K562 (cell line): Measurements from ENCODE around the gene CHN1. TPM values are rescaled to one million over a fixed set of nuclear protein-coding genes. Genes with fewer than 3 reads are reported as not detected.

Experiments used
- ATAC-seq: fragments of 200-7000 bp; cut with Tn5 transposase; 3 replicates; pipeline ENCODE4 v1.9.1; 2020; ENCODE audit warnings: moderate library complexity
- BruUV-seq: library from RNA; stranded (reverse); fragments of 400-500 nt; replicated peaks from 2 replicates; lab custom pipeline; 2021; lab: Mats Ljungman, UMichigan
- CTCF ChIA-PET: fragments of 300-600 bp; formaldehyde crosslinking; extraction: SDS; loops from one replicate; lab custom pipeline; 2021; ENCODE audit warnings: low intra/inter-chr PET ratio; lab: Yijun Ruan, JAX
- POLR2A ChIA-PET: fragments of 300-600, 350-650 bp; sonication (Branson Sonifier 250); formaldehyde crosslinking; extraction: SDS; loops from one replicate; lab custom pipeline; 2021; ENCODE audit warnings: antibody characterized with exemption, inconsistent platforms; lab: Yijun Ruan, JAX
- DNase-seq, 4 experiments: peaks; one replicate each; pipeline versions ENCODE4 v3.0.0 to v3.0.0-alpha.2; 2011 to 2018; ENCODE audit warnings: low spot score in 3 of 4, mixed read lengths in 3 of 4; ENCODE audit errors: extremely low read depth in 1 of 4
- FAIRE-seq: peaks from 2 replicates; lab custom pipeline; 2011; peaks lifted over from hg19 to GRCh38; lab: Jason Lieb, UNC
- H2AFZ ChIP-seq: 2 replicates; pipeline ENCODE4 v1.6.0; 2011; ENCODE audit warnings: low read depth, low read length, control low read depth, inconsistent platforms
- H3K27ac ChIP-seq: fragments of 200-600 bp; 3 replicates; pipeline ENCODE4 v1.8.0; 2011; ENCODE audit warnings: low read depth, mild to moderate bottlenecking, control low read depth, inconsistent platforms, low read length, moderate library complexity, mixed read lengths; ENCODE audit errors: extremely low read depth
- H3K27me3 ChIP-seq, 2 experiments: fragments of 300-600 bp in 1 of 2; 2 replicates in 1 of 2; 3 replicates in 1 of 2; pipeline versions ENCODE4 v1.6.0 to v1.8.0; 2011; ENCODE audit warnings: inconsistent platforms in 2 of 2, low read length in 2 of 2, mild to moderate bottlenecking in 1 of 2, mixed read lengths in 1 of 2, moderate library complexity in 1 of 2; ENCODE audit not compliant: control insufficient read depth in 2 of 2, insufficient read depth in 2 of 2
- H3K36me3 ChIP-seq: fragments of 300-600 bp; 3 replicates; pipeline ENCODE4 v1.8.0; 2011; ENCODE audit warnings: mild to moderate bottlenecking, low read length, inconsistent platforms; ENCODE audit not compliant: control insufficient read depth, insufficient read depth
- H3K4me1 ChIP-seq, 2 experiments: fragments of 200-600 bp in 1 of 2; replicated peaks in 1 of 2; 2 replicates in 1 of 2; 3 replicates in 1 of 2; pipeline versions ENCODE4 v1.5.1 to v1.8.0; 2011; ENCODE audit warnings: inconsistent platforms in 2 of 2, low read length in 2 of 2, mild to moderate bottlenecking in 1 of 2, mixed read lengths in 1 of 2, moderate library complexity in 1 of 2; ENCODE audit not compliant: control insufficient read depth in 2 of 2, insufficient read depth in 2 of 2
- H3K4me2 ChIP-seq: 2 replicates; pipeline ENCODE4 v1.6.1; 2011; ENCODE audit warnings: low read length, control low read depth, inconsistent platforms, mixed read lengths; ENCODE audit not compliant: insufficient read depth
- H3K4me3 ChIP-seq: fragments of 200-600 bp; sonication (generic), shearing (Covaris generic); 2 replicates; pipeline ENCODE4 v1.5.1; 2016; ENCODE audit warnings: control low read depth, inconsistent platforms
- H3K79me2 ChIP-seq: fragments of 200-600 bp; 3 replicates; pipeline ENCODE4 v1.8.0; 2011; ENCODE audit warnings: low read length, inconsistent platforms; ENCODE audit not compliant: control insufficient read depth, insufficient read depth
- H3K9ac ChIP-seq, 2 experiments: 2 replicates each; pipeline versions ENCODE4 v1.6.0 to v1.6.1; 2011; ENCODE audit warnings: low read depth in 2 of 2, low read length in 2 of 2, control low read depth in 1 of 2, inconsistent platforms in 1 of 2, mild to moderate bottlenecking in 1 of 2, mixed read lengths in 1 of 2; ENCODE audit not compliant: insufficient read depth in 1 of 2
- H3K9me1 ChIP-seq: one replicate; pipeline ENCODE4 v1.6.0; 2011; ENCODE audit warnings: inconsistent platforms, mild to moderate bottlenecking, low read length, moderate library complexity; ENCODE audit not compliant: control insufficient read depth, insufficient read depth
- H3K9me3 ChIP-seq: replicated peaks from 2 replicates; pipeline ENCODE4 v1.5.1; 2011; ENCODE audit warnings: low read depth, low read length, inconsistent platforms; ENCODE audit not compliant: control insufficient read depth, insufficient read depth
- H4K20me1 ChIP-seq: replicated peaks from 2 replicates; pipeline ENCODE4 v1.6.1; 2011; ENCODE audit warnings: low read length, inconsistent platforms, mixed read lengths; ENCODE audit not compliant: control insufficient read depth, insufficient read depth
- CHD2 ChIP-seq: IDR thresholded peaks from 2 replicates; pipeline ENCODE4 v1.6.1; 2011; ENCODE audit warnings: low read depth, low read length
- GABPA ChIP-seq: fragments of 200-800 bp; sonication (Bioruptor generic); conservative IDR thresholded peaks from 2 replicates; pipeline ENCODE4 v1.6.1; 2016; ENCODE audit warnings: low read depth, missing genetic modification characterization, missing compliant biosample characterization
- HMG20B ChIP-seq: fragments of 250-450 bp; sonication (Bioruptor Pico); IDR thresholded peaks from 2 replicates; pipeline ENCODE4 v1.5.0; 2021; ENCODE audit warnings: mild to moderate bottlenecking
- NFRKB ChIP-seq: fragments of 450-650 bp; IDR thresholded peaks from 2 replicates; pipeline ENCODE4 v1.6.1; 2016; ENCODE audit warnings: low read depth
- SRSF7 ChIP-seq: fragments of 200-400 bp; formaldehyde crosslinking; optimal IDR thresholded peaks from 2 replicates; pipeline ENCODE3; 2017; ENCODE audit warnings: mild to moderate bottlenecking, low read depth, low read length
- ZFP1 ChIP-seq: fragments of 450-650 bp; formaldehyde crosslinking; IDR thresholded peaks from 2 replicates; pipeline ENCODE4 v1.4.0; 2020; ENCODE audit warnings: mild to moderate bottlenecking, mixed read lengths
- WGBS: fragments of 100-300 bp; shearing (Covaris generic); methylation state at CpG from one replicate; pipeline ENCODE4 v1.1.6; 2016; ENCODE audit warnings: low coverage, mixed read lengths; ENCODE audit not compliant: insufficient coverage; ENCODE audit errors: missing lambda C conversion rate; 5-methylcytosine and 5-hydroxymethylcytosine counted together
- in situ Hi-C: fragments of 300-500 bp; cut with MboI; formaldehyde crosslinking; loops from 4 replicates; pipeline ENCODE4 v1.15.0; 2018; ENCODE audit warnings: inconsistent platforms, mixed read lengths
- intact Hi-C: fragments of 100-400 bp; cut with micrococcal nuclease; formaldehyde crosslinking; loops from 2 replicates; pipeline ENCODE4 v1.14.2; 2022
- polyA plus RNA-seq, 8 experiments: library from polyadenylated mRNA; depleted of rRNA in 4 of 8; stranded (reverse) in 5 of 8; unstranded in 3 of 8; fragments of >200 nt; fragmentation: Nextera tagmentation in 2 of 8; fragmentation: Illumina TruSeq in 1 of 8; extraction: Ambion mirVana in 2 of 8; extraction: Trizol in 1 of 8; gene quantifications; 2 replicates each; pipeline versions ENCODE4 v1.2.1 to v1.2.3, GENCODE V29; 2011 to 2014; ENCODE audit warnings: inconsistent platforms in 1 of 8, missing spikeins in 1 of 8
- total RNA-seq, 7 experiments: library from RNA; depleted of rRNA in 6 of 7; stranded (reverse); fragments of >200 nt in 6 of 7; fragmentation: Illumina TruSeq in 2 of 7; extraction: Trizol in 2 of 7; gene quantifications; 2 replicates each; pipeline versions ENCODE4 v1.2.1 to v1.2.3, GENCODE V29; 2011 to 2021; ENCODE audit warnings: low replicate concordance in 1 of 7

Gene CHN1
- total and polyA plus RNA-seq, 9 of the 15 experiments (the other 6 are each of a cell fraction or from before 2014, with no cell fraction given): 0.17 to 2.0 (median 0.87) TPM

- Histone ChIP-seq H3K4me2 (no peak overlapping the region), H3K27ac (no peak overlapping the region), H3K4me3 (no peak overlapping the region), H3K9ac (no peak overlapping the region), H3K79me2 (no peaks in the 10 kb centered on the region), H3K27me3 (no peaks in the 10 kb centered on the region; a peak in 2 of 5 replicates), H3K4me1 (no peaks in the 10 kb centered on the region), H3K9me3 (no peaks in the 10 kb centered on the region), H3K9me1 (peaks cover 3% of the 10 kb centered on the region), H2AFZ (no peak overlapping the region), H4K20me1 (no peaks in the 10 kb centered on the region), H3K36me3 (no peaks in the 10 kb centered on the region)
- 0% methylated on average over 1 of the region's 1 CpG for WGBS
- ChIA-PET CTCF (no interaction called here), POLR2A (interaction anchor here (0.9 kb wide), 1 partner anchor 16 kb away, joined by 3 read pairs; no protein-coding TSS in a partner anchor)
- in situ Hi-C loops (no loop called here), intact Hi-C loops (no loop called here)
- DNase-seq (no peak), FAIRE-seq (no peak), ATAC-seq (no peak)
- BruUV-seq: no TSS peak
- TF ChIP-seq NFRKB: no peak
- TF ChIP-seq ZFP1 (CRISPR knock-in tag): no peak
- TF ChIP-seq GABPA (tag): no peak
- no peak for TF ChIP-seq HMG20B (CRISPR knock-in tag)
- no peak for TF ChIP-seq SRSF7
- no peak for TF ChIP-seq CHD2
Observed at GRCh38 chr2:174918886-174919526, 86.2 kb downstream of the CHN1 start.
